NCI-H1092 (cell line): ENCODE results near the gene CBX4.

Experiments used
- DNase-seq: peaks from one replicate; lab custom pipeline; 2025; lab: John Stamatoyannopoulos, UW

CBX4 gene

DNA sequence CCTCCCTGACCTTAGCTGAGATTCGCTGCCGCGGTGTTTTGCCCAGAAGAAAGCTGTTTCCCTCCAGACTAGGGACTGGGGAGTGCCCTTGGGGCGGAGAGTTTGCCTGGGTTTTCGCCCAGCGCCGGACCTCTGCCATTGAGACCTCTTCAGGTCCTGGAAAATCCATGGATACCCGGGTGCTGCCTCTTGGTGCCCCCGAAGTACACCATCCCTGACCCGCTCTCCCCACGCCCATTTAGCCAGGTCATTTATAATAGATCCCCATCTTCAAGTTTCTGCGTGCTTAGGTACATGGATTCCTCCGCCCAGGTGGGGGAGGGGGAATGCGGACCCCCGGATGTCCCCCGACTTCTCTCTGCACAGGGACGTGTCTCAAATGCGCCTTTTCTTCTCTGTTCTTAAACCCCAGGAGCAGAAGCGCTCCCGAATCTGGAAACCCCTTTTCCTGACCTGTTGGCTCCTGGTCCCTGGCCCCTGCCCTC, 27.3 kb downstream of the CBX4 start:
- no peak for DNase-seq

DNA sequence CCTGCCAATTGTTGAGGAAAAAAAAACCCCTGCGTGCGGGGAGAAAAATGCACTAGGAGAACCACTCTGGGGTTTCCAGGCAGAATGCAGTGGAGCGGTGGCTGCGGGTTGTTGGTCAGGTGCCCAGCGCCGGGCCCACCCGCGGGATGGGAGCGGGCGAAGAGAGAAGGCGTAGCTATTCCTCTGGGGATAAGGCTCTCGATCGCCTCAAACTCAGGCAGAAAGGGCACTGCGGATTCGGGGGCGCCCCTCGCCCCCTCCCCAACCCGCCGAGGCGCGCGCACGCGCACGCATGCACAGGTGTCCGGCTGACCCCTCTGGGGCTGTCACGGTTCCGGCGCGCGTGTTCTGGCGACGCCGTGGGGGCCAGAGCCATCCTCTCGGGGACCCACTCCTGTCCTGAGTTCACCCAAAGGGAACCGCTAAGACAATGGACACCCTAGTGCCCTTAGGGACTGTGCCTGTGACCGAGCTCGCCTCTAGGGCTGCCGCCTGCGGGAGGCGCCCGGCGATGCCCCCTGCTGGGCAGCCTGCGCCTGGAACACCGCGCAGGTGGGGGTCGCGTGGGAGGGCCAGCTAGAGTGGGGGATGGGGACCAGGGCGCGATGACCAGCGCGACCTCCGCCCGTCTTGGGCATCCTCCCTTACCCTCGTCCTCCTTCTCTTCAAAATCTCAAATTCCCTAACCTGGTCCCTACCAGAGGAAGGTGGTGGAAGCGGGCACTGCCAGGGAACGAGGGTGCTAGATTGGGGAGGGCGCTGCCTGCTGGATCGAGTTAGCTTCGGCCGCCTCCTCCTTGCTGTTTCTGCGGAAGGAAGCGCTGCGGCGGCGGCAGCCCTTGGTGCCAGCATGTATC, 28.0 kb downstream of the CBX4 start:
- DNase-seq = peak; percentile 73

DNA sequence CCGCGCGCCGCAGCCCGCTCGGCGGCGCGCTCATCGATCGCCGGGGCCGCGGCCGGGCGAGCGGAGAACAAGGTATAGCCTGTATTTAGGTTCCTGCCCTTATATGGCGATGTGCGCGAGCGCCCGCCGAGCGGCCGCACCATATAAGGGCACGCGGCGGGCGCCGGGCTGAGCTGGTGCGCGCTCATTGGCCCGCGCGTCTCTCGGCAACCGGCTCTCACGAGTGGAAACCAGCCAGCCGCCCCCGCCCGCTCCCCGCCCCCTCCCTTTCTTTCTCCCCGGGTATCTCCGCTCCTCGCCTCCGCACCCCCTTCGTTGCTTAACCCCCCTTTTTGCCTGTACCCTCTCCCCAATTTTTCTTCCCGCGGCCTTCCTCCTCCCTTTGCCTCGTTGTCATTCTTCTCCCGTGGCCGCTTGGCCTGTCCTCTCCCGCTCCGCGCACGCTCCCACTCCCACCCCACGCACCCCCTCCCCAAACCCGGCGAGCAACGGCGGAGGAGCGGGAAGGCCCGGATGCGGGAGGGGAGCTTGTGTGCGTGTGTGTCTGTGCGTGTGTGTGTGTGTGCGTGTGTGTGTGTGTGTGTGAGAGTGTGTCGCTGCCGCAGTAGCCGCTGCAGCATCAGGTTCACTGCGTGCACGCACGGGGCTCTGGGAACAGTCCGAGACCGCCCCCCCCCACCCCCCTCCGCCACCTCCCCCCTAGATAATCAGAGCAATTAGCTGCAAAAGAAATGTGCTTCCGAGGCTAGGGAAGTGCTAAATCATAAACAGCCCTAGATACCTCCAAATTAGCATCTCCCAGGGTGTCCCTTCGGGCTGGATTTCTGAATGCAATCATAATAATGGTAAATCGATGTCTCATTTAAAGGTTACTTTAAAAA, 28.9 kb downstream of the CBX4 start:
- peak; percentile 92 for DNase-seq

DNA sequence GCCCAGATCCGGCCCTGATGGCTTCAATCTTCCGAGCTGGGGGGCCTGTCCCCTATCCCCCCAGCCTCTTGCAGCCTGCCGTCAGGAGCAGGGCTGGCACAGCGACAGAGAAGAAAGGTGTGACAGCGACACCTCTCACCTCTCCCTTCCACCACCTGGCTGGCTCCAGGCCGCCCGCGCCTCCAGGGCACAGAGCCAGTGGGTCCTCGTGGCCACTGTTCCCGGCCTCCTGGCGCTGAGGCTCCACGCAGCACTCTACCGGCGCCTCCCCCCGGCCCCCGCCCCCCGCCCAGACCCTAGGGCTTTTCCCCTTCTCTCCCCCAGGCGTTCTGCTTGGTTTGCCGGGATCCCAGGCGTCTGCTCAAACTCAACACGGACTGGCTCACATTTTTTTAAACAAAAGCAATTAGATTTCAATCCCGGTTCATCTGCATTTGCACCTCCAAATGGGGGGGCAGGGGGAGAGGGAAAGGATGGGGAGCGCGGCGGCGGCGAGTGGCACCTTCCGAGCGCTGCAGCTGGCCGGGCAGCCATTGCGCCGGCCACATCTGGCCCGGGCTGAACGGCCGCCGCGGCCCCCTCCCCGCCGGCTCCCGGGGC, 29.6 kb downstream of the CBX4 start:
- DNase-seq = peak; percentile 51

DNA sequence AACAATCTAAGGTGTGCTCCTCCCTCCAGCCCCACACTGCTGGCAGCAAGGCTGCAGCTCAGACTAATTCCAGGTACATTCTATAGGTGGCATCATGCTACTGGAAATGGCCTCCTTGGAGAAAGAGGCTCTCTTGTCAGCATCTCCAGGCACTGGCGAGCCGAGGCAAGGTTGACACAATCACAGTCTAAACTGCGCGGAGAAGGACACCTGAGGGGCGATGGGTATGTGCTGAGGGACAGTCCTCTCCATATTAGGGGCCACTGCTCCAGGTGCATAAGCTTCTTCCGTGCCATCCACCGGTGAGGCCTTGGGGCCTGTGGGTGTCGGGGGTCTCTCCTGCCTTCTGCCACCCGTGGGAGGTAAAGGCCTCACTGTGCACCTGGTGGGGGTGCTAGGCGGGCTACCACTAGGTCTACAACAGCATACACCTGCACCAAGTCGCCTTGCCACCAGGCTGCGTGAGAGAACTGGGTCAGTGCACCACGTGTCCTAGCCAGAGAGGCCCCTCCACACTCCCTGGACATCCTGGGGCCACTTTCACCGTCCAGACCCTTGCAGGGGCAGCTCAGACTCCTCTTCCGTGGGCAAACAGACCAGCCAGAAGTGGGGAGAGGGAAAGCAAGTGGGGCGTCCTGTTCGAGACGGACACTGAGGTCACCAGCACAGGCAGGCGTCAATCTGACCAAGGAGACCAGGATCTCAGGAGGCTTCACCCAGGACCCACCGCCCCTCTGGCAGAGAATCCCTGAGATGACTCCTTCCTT, 30.3 kb downstream of the CBX4 start:
- DNase-seq = peak; percentile 57

DNA sequence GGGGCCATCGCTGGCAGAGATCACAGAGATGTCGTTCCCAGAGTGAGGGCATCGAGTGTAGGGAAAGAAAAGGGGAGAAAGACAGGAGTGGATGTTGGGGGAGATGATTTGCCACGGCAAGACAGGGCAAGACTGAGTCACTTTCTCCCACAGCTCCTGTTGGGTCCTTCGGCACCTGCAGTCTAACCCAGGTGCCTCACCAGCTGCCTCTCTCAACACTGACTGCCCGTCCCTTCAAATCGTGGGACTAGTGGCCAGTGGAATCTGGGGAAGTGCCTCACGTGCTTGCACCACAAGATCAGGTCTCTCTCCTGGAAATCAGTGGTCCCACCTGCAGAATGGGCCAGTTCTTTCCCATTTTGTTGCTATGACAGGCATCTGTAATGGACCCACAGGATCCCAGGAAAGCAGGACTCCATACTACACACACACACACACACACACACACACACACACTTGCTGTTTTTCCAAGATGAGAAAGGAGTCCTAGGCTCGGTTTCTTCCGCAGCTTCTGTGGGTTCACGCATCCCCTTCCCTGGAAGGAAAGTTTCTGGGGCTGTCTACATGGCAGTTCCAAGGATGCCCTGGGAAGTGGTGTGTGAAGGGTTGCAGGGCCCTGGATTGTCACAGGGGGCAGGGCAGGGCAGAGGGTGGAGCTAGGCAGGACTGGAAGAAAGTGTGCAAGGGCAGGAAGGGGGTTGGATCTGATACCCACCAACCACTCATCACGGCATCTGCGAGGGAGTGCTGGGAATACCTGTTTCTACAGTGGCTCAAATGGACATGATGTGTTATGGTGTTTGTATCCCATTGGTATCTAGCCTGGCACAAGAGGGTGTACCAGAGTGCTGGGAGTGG, 32.1 kb downstream of the CBX4 start:
- DNase-seq = no peak

DNA sequence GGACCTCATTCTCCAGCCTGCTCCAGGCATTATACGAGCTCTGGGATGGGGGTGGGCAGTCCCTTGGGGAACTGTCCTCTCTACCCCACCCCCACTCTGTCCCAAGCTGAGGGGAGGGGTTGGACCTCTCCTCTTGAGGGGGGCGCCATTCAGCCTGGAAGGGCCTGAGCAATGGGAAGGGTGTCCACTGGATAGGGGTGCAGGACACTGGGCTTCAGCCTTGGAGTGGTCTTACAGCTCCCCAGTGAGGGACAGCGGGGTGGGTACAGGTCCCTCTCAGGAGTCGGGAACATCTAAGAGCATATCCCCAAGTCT, 32.8 kb downstream of the CBX4 start:
- DNase-seq = no peak

DNA sequence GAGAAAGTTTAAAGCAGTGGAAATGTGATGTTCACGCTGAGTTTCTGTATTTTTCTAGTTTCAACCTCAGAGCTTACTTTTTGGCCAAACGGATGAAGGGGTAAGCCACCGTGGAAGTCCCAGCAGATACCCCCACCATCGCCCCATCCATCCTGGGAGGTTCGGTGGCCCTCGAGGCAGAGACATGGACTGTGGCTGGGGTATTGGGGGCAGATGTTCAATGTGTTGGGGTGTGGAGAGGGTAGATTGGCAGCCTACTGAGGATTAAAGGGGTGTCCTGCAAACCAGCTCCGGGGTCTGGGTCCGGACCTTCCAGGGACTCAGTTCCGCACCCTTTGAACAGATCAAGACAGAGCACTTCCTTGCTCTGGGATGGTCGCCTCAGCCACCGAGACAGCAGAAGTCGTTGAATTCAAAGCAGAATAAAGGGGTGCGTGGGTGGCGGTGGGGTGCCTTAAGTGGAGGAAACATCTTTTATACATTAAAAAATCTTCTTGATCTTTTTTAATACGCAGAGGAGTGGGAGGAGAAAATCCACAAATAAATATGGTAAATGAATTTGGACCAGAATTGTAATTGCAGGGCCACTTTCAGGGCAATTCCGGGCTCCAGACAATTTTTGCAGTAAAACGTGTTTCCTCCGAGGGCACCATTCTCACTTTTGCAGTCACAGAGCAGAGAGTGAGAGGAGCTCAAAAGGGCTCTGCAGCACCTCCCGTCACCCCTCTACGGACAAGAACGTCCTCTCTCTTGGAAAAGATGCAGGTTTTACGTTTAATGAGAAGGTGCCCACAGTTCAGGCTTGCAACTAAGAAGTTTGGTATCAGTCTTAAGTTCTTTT, 34.2 kb downstream of the CBX4 start:
- no peak for DNase-seq

DNA sequence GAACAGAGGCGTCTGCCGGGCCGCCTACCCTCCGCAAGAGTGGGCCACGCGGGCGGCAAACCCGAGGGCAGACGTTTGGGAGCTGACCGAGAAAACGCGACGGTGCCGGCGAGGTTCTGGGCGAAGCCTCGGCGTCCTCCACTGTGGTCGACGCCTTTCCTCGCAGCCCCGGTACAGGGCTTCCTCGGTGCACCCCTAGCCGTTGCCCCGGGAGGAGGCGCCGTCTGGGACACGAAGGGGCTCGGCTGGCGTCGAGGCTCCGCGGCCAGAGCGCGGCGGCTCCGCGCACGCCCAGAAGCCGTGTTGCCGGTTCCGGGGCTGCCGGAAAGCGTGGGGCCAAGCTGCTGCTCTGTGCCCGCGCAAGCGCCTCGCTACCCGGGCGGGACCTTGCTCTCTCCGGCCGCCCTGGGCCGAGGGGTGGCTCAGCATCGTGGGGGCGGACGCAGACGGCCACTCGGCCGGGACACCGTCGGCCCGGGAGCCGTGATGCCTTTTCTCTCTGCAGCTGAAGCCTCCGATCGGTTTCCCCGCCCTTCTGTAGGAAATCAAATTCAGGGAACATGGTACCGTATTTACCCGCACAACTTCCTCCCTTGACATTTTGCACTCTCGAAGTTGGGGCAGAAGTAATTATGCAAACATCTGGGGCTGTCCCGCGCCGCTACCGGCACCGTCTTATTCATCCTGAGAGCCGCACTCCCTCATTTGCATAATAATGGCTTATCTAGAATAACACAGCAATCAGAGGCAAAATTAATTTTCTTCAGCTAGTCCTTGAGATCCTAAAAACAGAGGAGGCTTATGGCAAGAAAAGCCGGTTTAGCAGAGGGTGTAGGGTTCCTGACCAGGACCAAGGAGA, 35.0 kb downstream of the CBX4 start:
- no peak for DNase-seq

DNA sequence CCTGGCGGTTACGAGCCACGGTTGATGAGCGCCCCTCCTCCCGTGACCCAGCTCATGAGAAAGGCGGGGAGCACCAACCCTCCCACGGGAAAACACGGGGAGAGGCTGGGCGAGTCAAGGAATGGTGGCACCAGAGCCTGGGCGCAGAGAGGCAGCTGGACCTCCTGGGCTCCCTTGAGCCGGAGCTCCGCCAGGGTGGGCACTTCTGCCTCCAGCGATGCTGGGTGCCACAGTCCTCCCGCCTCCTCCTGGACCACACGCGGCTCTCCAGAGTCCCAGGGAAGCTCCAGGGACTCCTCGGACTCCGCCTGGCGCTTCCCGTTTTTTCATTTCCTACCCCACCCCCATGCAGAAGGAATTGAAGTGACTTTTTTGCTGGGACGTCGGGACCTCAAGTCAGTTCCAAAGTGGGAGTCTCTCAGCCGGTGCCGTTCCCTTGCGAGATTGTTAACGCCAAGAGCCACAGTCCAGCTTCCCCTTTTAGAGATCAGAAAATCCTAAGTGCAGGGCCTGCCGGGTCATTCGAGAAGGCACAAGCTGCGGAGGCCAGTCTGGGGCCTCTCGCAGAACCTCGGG, 35.7 kb downstream of the CBX4 start:
- DNase-seq = no peak

DNA sequence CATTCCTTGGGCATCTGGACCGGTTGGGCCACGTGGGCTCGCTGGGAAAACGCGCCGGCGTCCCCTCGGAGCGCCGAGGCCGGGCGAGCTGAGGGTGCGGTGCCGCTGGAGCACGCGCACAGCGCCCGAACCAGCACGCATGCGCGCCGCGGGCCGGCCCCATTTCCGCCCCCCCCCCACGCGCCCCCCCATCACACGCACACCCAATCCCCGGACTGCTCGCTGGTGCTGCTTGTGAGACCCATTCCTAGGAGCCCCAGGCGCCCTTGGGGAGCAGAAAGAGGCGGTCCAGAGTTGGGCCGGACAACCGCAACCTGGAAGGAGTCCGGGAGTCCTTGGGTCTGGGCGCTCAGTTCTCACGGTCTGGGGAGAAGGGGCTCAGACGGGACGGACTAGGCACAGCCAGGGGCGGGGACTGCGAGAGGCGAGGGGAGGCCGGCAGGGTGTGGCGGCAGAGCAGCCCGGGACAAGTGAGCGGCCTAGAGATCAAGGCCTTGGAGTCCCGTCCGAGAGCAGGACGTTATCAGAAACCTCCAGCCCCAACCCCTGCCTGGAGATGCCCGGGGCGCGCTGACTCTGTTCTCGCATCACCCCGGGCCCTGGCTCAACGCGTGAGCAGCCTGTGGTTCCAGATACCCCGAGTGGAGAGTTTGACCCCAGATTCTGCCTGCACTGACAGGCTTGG, 36.4 kb downstream of the CBX4 start:
- DNase-seq = no peak

DNA sequence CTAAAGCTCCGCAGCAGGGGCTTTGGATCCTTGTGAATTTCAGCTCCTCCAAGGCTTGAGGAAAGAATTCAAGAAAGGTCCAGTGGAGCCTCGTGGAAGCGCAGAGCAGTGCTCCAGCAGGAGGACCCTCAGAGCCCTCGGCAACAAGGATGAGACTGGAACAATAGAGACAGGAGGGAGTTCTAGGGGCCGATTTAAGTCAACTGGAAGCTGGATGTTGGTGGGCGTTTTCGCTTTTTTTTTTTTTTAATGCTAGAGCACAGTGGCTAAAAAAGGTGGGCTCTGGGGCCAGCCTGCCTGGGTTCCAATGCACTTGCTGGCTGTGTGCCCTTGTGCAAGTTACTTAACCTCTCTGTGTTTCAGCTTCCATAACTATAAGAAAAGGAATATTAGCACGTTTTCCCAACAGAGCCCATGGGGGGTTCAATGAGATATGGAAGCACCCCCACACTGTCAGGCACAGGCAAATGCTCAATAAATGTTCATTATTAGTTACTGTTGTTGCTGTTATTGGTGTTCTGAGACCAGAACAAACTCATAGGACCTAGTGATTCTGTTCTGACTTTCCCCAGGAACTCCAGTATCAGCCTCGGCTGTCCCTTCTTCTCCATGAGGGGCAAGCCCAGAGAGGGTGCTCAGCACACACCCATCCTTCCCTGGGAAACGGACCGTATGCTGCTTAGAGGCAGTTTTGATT, 37.1 kb downstream of the CBX4 start:
- no peak for DNase-seq

DNA sequence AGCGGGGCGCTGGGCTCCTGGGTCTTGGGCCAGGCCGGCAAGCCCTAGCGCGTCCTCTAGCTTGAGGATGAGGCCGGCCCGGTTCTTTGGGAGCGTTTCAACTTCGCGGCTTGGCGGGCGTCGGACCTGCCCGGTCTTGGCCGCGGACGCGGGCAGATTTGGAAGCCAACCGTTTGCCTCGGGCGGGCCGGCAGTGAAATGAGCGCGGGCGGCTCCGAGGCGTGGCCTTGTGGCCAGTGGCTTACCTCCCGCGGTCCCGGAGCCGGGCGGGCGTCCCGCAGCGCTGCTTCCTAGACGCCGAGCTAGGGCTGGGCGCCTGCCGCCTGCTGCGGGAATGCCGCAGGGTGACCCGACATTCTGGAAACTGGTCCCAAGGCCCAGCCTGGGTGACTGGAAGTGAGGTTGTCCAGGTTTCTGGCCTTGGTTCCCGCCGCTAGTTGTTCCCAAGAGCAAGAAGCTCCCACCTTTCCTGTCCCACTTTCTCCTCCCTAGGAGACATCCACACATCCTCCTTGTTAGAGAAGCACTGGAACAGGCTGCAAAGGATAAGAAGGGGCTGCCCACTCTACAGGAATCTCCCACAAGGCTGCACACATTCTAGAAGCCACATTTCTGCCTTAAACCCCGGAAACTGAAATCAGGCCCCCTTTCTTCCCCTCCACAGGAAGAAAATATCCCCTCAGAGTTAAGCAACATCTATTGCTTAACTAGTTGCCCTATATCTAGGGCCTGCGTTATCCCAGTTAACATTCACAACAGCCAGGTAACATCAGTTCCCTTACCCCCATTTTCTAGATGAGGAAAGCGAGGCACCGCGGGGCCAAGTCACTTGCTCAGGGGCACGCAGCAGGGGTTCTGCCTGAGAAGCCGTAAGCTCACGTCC, 37.8 kb downstream of the CBX4 start:
- no peak for DNase-seq

DNA sequence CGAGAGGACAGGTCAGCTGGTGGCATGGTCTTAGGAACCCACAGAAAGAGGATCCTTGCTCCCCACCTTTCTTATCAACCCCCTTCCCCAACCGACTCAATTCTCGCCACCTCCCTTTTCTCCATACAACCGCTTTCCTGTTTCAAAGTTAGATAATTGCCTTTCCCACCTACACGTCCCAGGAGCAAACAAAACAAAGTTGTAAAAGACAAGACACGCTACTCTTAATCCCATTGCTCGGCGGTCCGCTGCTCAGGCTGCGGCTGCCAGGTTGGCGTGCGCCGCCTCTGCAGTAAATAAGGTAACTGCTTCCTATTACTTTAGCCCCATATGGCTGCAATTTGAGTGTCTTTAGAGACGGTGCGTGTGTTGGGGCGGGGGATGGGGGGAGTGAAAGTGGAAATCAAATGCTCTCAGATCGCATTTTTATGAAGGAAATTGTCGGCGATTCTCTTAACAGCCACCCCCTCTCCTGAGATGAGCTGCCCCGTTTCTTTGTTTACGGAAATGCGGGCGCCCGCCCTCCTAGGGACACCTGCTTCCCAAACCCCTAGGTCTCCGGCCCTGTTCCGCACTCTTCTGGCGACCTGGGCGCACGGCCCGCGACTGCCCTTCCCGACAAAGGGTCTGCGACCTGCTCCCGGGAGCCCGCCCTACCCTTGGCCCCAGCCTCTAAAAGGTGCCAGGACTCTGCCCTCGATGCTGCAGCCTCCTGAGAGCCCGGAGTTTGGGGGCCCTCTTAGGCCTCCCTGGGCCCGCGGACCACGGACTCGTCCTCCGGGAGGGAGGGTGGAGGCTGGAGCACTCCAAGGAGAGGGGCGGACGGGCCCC, 38.7 kb downstream of the CBX4 start:
- DNase-seq = no peak

DNA sequence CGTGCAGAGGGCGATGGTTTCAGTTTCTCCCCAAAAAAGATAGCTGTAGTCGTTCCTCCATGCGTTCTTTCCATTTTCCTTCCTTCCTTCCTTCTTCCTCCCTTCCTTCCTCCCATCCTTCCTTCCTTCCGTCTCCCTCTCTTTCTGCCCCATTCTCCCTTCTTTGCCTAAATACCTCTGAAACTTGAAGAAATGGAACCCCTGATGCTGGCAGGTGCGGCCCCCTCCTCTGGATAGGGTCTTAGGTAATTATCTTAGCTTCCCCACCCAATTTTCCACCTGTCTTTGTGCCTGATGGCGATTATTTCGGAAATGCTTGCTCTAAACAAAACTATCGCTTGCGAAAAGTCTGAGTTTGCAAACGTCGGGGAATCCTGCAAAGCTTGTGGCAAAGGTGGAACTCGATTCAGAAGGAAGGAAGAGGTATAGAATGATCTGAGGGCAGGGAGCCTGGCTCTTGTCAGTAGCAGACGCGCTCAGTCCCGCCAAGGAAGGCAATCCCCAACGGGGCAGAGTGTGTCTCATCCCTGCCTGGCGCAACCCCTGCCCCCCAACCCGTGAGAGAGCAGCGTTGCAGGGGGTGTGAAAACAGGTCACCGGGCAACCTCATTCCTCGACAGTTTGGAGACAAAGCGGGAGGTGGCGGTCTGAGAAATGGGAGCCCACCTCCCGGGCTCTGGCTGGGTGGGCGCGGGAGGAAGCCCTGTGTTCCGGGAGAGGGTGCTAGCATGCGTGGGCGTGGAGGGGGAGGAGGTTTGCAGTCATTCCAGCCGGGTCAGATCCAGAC, 39.5 kb downstream of the CBX4 start:
- DNase-seq = no peak
